ENCODE data around the gene ISCA2.

- no peak for TF ChIP-seq POLR2AphosphoS5 (IDR thresholded peaks at IDR 0.05; ENCODE audit: borderline replicate concordance, low read depth, low read length)
- no peak for TF ChIP-seq FOXP2 (optimal IDR thresholded peaks at IDR 0.05; ENCODE audit: control extremely low read depth, extremely low read length, insufficient read depth)
- no peak for TF ChIP-seq EZH2 (IDR thresholded peaks at IDR 0.05)
These were observed 33.5 kb downstream of the ISCA2 start for GRCh38 chr14:74526854-74527585.
